Mesendoderm (in vitro differentiated cells): ENCODE data around the gene PPAN.

ENCODE experiments used
- DNase-seq: peaks from one replicate; pipeline ENCODE4 v3.0.0; 2013
- H2AK5ac ChIP-seq: 2 replicates; pipeline ENCODE4 v1.6.1; 2013; ENCODE audit warnings: low read length, inconsistent platforms
- H2BK120ac ChIP-seq: 2 replicates; pipeline ENCODE4 v1.6.1; 2013; ENCODE audit warnings: low read depth, mild to moderate bottlenecking, low read length, moderate library complexity, mixed read lengths
- H2BK15ac ChIP-seq: replicated peaks from 2 replicates; pipeline ENCODE4 v1.6.1; 2013; ENCODE audit warnings: low read depth, mild to moderate bottlenecking, moderate library complexity
- H2BK5ac ChIP-seq: 2 replicates; pipeline ENCODE4 v1.6.1; 2013; ENCODE audit warnings: low read length, inconsistent platforms
- H3K18ac ChIP-seq: 2 replicates; pipeline ENCODE4 v1.6.1; 2013; ENCODE audit warnings: mild to moderate bottlenecking, low read length, mixed read lengths
- H3K23ac ChIP-seq: one replicate; pipeline ENCODE4 v1.6.1; 2013; ENCODE audit warnings: low read length
- H3K27ac ChIP-seq: 2 replicates; pipeline ENCODE4 v1.5.1; 2013; ENCODE audit warnings: low read depth, mild to moderate bottlenecking, inconsistent platforms, low read length, moderate library complexity
- H3K27me3 ChIP-seq: 2 replicates; pipeline ENCODE4 v1.6.1; 2013; ENCODE audit warnings: low read length, control low read depth, mild to moderate bottlenecking, inconsistent platforms; ENCODE audit not compliant: insufficient read depth, poor library complexity
- H3K36me3 ChIP-seq: 2 replicates; pipeline ENCODE4 v1.6.1; 2013; ENCODE audit warnings: low read length, inconsistent platforms; ENCODE audit not compliant: control insufficient read depth, insufficient read depth
- H3K4ac ChIP-seq: one replicate; pipeline ENCODE4 v1.6.1; 2013; ENCODE audit warnings: low read depth, mild to moderate bottlenecking, low read length, moderate library complexity
- H3K4me1 ChIP-seq: 2 replicates; pipeline ENCODE4 v1.6.1; 2013; ENCODE audit warnings: low read depth, low read length, inconsistent platforms; ENCODE audit not compliant: control insufficient read depth
- H3K4me2 ChIP-seq: 2 replicates; pipeline ENCODE4 v1.6.1; 2013; ENCODE audit warnings: low read length
- H3K4me3 ChIP-seq: 2 replicates; pipeline ENCODE4 v1.5.1; 2013; ENCODE audit warnings: mild to moderate bottlenecking, low read length
- H3K56ac ChIP-seq: one replicate; pipeline ENCODE4 v1.6.1; 2013; ENCODE audit warnings: low read length
- H3K79me1 ChIP-seq: 2 replicates; pipeline ENCODE4 v1.6.1; 2013; ENCODE audit warnings: low read length, inconsistent platforms
- H3K79me2 ChIP-seq: 2 replicates; pipeline ENCODE4 v1.6.1; 2013; ENCODE audit warnings: mild to moderate bottlenecking, low read length; ENCODE audit not compliant: control insufficient read depth, insufficient read depth
- H3K9ac ChIP-seq: 2 replicates; pipeline ENCODE4 v1.6.1; 2013; ENCODE audit warnings: low read length, inconsistent platforms
- H4K5ac ChIP-seq: one replicate; pipeline ENCODE4 v1.6.1; 2013; ENCODE audit warnings: low read length
- H4K8ac ChIP-seq: one replicate; pipeline ENCODE4 v1.6.1; 2013; ENCODE audit warnings: low read depth, mild to moderate bottlenecking, control low read depth, low read length, moderate library complexity
- WGBS: extraction: QIAGEN DNeasy Blood & Tissue Kit; methylation state at CpG from one replicate; pipeline ENCODE4 v1.1.7; 2013; ENCODE audit warnings: low lambda C conversion rate, missing lambda C conversion rate; ENCODE audit not compliant: insufficient coverage; ENCODE audit errors: extremely low coverage; 5-methylcytosine and 5-hydroxymethylcytosine counted together

Gene PPAN

DNA sequence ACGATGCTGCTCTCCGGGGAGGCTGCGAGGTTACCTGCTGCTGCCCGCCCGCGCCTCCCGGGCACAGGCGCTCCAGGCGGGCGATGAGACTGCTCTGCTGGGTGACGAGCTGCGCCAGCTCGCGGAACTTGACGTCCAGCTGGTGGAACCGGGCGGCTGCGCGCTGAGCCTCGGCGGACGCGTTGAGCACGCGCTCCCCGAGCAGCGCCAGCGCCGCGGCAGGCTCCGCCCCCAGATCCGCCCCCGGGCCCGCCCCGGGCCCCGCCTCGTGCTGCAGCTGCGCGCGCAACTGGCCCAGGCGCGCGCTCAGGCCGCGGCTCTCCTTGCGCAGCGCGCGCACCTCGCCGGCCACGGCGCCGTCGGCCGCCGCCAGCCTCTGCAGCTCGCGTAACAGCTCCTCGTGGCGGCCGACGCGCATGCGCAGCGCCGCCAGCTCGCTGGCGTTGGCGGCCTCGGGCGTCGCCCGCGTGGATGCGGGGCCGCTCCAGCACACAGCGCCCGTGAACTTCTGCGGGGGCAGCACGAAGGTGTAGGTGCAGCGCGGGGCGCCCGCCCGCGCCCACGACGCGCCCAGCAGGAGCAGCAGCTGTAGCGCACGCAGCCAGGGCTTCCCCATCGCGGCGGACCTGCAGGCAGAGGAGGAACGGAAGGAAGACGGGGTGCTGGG lies 10.1 kb upstream of the PPAN start:
- H3K27ac ChIP-seq: no peak overlapping the region
- H3K4me1 ChIP-seq: no peaks in the 10 kb centered on the region
- H3K18ac ChIP-seq: no peak overlapping the region
- no peak overlapping the region for H2AK5ac ChIP-seq
- no peaks in the 10 kb centered on the region for H3K79me2 ChIP-seq
- peak overlapping the region; percentile 40 for H3K4ac ChIP-seq
- no peak overlapping the region for H2BK15ac ChIP-seq
- H2BK120ac ChIP-seq: no peak overlapping the region
- peak overlapping the region; percentile 84 for H3K9ac ChIP-seq
- no CpG with 5 or more reads among the region's 97 CpGs for WGBS
- no peak overlapping the region for H3K23ac ChIP-seq
- peak overlapping the region; percentile 84 for H4K8ac ChIP-seq
- H4K5ac ChIP-seq: no peak overlapping the region
- no peak overlapping the region for H2BK5ac ChIP-seq
- H3K4me3 ChIP-seq: no peak overlapping the region
- DNase-seq: peak; percentile 93
- H3K36me3 ChIP-seq: no peaks in the 10 kb centered on the region
- H3K4me2 ChIP-seq: peak overlapping the region; percentile 79
- H3K79me1 ChIP-seq: no peaks in the 10 kb centered on the region
- peaks cover 2% of the 10 kb centered on the region for H3K27me3 ChIP-seq
- peak overlapping the region; percentile 94 for H3K56ac ChIP-seq

DNA sequence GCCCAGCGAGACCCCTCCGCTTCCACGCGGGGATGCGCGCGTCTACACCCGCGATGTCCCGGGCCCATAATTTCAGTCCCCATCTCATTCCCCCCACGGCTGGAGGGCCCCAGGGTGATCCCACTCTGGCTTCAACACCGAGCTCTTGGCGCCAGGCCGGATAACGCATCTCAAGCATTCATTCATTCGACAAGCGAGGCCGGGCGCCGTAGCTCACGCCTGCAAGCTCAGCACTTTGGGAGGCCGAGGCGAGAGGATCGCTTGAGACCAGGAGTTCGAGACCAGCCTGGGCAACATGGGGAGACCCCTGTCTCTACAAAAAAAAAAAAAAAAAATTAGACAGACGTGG lies 9.6 kb upstream of the PPAN start:
- H2BK120ac ChIP-seq: no peak overlapping the region
- H3K4ac ChIP-seq: peak overlapping the region; percentile 40
- H3K79me2 ChIP-seq: no peaks in the 10 kb centered on the region
- no peak overlapping the region for H4K5ac ChIP-seq
- no peaks in the 10 kb centered on the region for H3K4me1 ChIP-seq
- peak overlapping the region; percentile 84 for H4K8ac ChIP-seq
- no peaks in the 10 kb centered on the region for H3K79me1 ChIP-seq
- no peak overlapping the region for H3K18ac ChIP-seq
- H2BK5ac ChIP-seq: no peak overlapping the region
- no peak overlapping the region for H3K4me3 ChIP-seq
- H2BK15ac ChIP-seq: no peak overlapping the region
- peak overlapping the region; percentile 84 for H3K9ac ChIP-seq
- no peak overlapping the region for H3K23ac ChIP-seq
- DNase-seq: no peak
- peak overlapping the region; percentile 94 for H3K56ac ChIP-seq
- WGBS: no CpG with 5 or more reads among the region's 26 CpGs
- H2AK5ac ChIP-seq: no peak overlapping the region
- H3K27ac ChIP-seq: no peak overlapping the region
- peaks cover 2% of the 10 kb centered on the region for H3K27me3 ChIP-seq
- no peaks in the 10 kb centered on the region for H3K36me3 ChIP-seq
- peak overlapping the region; percentile 79 for H3K4me2 ChIP-seq

DNA sequence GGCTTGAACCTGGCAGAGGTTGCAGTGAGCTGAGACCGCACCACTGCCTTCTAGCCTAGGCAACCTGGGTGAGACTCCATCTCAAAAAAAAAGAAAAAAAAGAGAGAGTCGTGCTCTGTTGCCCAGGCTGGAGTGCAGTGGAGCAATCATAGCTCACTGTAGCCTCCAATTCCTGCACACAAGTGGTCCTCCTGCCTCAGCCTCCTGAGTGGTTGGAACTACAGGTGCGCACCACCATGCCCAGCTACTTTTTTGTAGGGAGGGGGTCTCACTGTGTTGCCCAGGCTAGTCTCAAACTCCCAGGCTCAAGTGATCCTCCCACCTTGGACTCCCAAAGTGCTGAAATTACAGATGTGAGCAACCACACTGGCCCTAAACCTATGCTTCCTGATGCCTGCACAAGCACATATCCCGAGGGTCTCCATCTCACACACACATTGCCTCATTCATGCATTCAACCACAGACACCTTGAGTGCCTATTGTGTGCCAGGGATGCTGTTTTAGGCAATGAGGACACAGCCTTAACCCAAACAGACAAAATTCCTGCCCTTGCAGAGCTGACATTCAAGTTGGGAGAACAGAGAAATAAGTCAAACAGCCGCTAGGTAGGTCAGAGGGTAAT lies 5.9 kb upstream of the PPAN start:
- Histone ChIP-seq H3K27ac (no peak overlapping the region), H3K4me3 (no peak overlapping the region), H3K36me3 (no peaks in the 10 kb centered on the region), H3K23ac (no peak overlapping the region), H2BK15ac (no peak overlapping the region), H3K79me2 (no peaks in the 10 kb centered on the region), H3K4me2 (no peak overlapping the region), H2BK5ac (no peak overlapping the region), H3K4ac (no peak overlapping the region), H2AK5ac (no peak overlapping the region), H3K56ac (no peak overlapping the region), H3K79me1 (no peaks in the 10 kb centered on the region), H4K8ac (no peak overlapping the region), H4K5ac (no peak overlapping the region), H3K4me1 (no peaks in the 10 kb centered on the region), H3K9ac (no peak overlapping the region), H2BK120ac (no peak overlapping the region), H3K27me3 (peaks cover 2% of the 10 kb centered on the region), H3K18ac (no peak overlapping the region)
- DNase-seq: no peak
- WGBS: no CpG with 5 or more reads among the region's 5 CpGs

DNA sequence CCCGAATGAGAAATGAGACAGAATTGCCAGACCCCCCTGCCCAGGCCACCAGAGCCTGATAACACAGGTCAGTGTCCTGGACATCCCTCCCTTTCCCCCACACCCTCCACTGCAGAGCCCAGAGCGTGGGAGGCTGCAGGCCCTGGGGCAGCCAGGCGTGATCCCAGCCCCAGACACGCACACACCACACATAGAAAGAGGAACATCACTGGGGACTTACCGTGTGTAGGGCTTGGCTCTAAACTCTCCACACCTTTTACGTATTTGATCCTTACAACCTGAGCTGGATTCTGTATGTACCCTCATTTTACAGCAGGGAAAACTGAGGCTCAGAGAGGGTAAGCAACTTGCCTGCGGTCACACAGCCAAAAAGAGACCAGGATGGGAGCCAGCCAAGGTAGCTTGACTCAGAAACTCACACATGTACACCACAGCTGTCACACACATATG lies 3.4 kb upstream of the PPAN start:
- Histone ChIP-seq H3K4ac (no peak overlapping the region), H3K18ac (no peak overlapping the region), H3K79me1 (peaks cover 8% of the 10 kb centered on the region), H3K4me2 (no peak overlapping the region), H3K27ac (no peak overlapping the region), H3K4me3 (no peak overlapping the region), H3K9ac (no peak overlapping the region), H3K56ac (no peak overlapping the region), H3K79me2 (peaks cover 16% of the 10 kb centered on the region), H4K5ac (no peak overlapping the region), H2BK120ac (no peak overlapping the region), H3K4me1 (no peaks in the 10 kb centered on the region), H3K36me3 (peaks cover 3% of the 10 kb centered on the region), H2BK15ac (no peak overlapping the region), H2AK5ac (no peak overlapping the region), H3K23ac (no peak overlapping the region), H2BK5ac (no peak overlapping the region), H3K27me3 (no peaks in the 10 kb centered on the region), H4K8ac (no peak overlapping the region)
- DNase-seq: no peak
- no CpG with 5 or more reads among the region's 7 CpGs for WGBS

DNA sequence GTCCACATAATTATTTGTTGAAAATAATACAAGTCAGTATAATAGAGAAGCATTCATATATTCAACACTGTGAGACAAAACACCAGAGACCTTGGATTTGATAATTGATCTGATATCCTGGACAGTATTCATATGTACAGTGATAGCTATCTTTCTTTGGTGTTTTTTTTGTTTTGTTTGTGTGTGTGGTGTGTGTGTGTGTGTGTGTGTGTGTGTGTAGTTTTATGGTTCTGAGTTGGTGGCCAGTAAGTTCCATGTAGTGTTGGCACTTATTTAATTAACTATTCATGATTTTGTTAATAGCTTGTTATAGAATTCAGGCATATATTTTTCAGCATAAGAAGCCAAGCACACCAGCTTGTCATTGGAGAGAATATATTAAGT lies 2.0 kb upstream of the PPAN start:
- Histone ChIP-seq H3K4me2 (no peak overlapping the region), H3K4me1 (no peaks in the 10 kb centered on the region), H3K4ac (no peak overlapping the region), H4K8ac (no peak overlapping the region), H3K27ac (no peak overlapping the region), H3K56ac (no peak overlapping the region), H3K23ac (no peak overlapping the region), H3K18ac (no peak overlapping the region), H3K36me3 (peaks cover 8% of the 10 kb centered on the region), H3K79me1 (peaks cover 13% of the 10 kb centered on the region), H2BK120ac (no peak overlapping the region), H3K9ac (no peak overlapping the region), H2AK5ac (no peak overlapping the region), H3K79me2 (peaks cover 21% of the 10 kb centered on the region), H2BK15ac (no peak overlapping the region), H4K5ac (no peak overlapping the region), H3K4me3 (no peak overlapping the region), H2BK5ac (no peak overlapping the region), H3K27me3 (no peaks in the 10 kb centered on the region)
- DNase-seq: no peak
